HEK293 (cell line): Measurements from ENCODE around the gene EGFR.

ENCODE experiments used
- GLI4 ChIP-seq: fragments of 450-650 bp; formaldehyde crosslinking; IDR thresholded peaks from 2 replicates; pipeline ENCODE4 v1.5.1; 2016; ENCODE audit warnings: missing biosample characterization, missing genetic modification characterization
- KLF10 ChIP-seq: fragments of 450-650 bp; IDR thresholded peaks from 2 replicates; pipeline ENCODE4 v1.5.1; 2018; ENCODE audit warnings: missing biosample characterization, mild to moderate bottlenecking, missing genetic modification characterization
- REPIN1 ChIP-seq: fragments of 450-650 bp; formaldehyde crosslinking; IDR thresholded peaks from 2 replicates; pipeline ENCODE4 v1.5.1; 2017; ENCODE audit warnings: missing biosample characterization, missing genetic modification characterization, low read depth
- SCRT1 ChIP-seq: fragments of 450-650 bp; formaldehyde crosslinking; IDR thresholded peaks from 2 replicates; pipeline ENCODE4 v1.5.1; 2016; ENCODE audit warnings: missing biosample characterization, missing genetic modification characterization, borderline replicate concordance
- TRIM28 ChIP-seq: IDR thresholded peaks from 2 replicates; pipeline ENCODE4 v1.6.1; 2011; ENCODE audit warnings: low read length, control low read depth, borderline replicate concordance
- WT1 ChIP-seq: fragments of 450-650 bp; formaldehyde crosslinking; IDR thresholded peaks from 2 replicates; pipeline ENCODE4 v1.5.1; 2016; ENCODE audit warnings: missing biosample characterization, missing genetic modification characterization
- ZBTB1 ChIP-seq: fragments of 450-650 bp; formaldehyde crosslinking; IDR thresholded peaks from 2 replicates; pipeline ENCODE4 v1.5.1; 2016; ENCODE audit warnings: missing biosample characterization, missing genetic modification characterization
- ZFP69B ChIP-seq: fragments of 450-650 bp; formaldehyde crosslinking; IDR thresholded peaks from 2 replicates; pipeline ENCODE4 v1.5.1; 2016; ENCODE audit warnings: missing biosample characterization, missing genetic modification characterization
- ZNF155 ChIP-seq: fragments of 450-650 bp; formaldehyde crosslinking; IDR thresholded peaks from 2 replicates; pipeline ENCODE4 v1.5.1; 2016; ENCODE audit warnings: missing biosample characterization, missing genetic modification characterization
- ZNF214 ChIP-seq: fragments of 450-650 bp; formaldehyde crosslinking; IDR thresholded peaks from 2 replicates; pipeline ENCODE4 v1.5.1; 2017; ENCODE audit warnings: missing biosample characterization, mild to moderate bottlenecking, missing genetic modification characterization, borderline replicate concordance
- ZNF266 ChIP-seq: fragments of 450-650 bp; formaldehyde crosslinking; IDR thresholded peaks from 2 replicates; pipeline ENCODE4 v1.5.1; 2016; ENCODE audit warnings: missing biosample characterization, missing genetic modification characterization, low read depth
- ZNF302 ChIP-seq: fragments of 450-650 bp; formaldehyde crosslinking; IDR thresholded peaks from 2 replicates; pipeline ENCODE4 v1.5.1; 2016; ENCODE audit warnings: missing biosample characterization, missing genetic modification characterization, low read depth
- ZNF548 ChIP-seq: fragments of 450-650 bp; formaldehyde crosslinking; IDR thresholded peaks from 2 replicates; pipeline ENCODE4 v1.5.1; 2016; ENCODE audit warnings: missing biosample characterization, missing genetic modification characterization
- ZNF558 ChIP-seq: fragments of 450-650 bp; formaldehyde crosslinking; IDR thresholded peaks from 2 replicates; pipeline ENCODE4 v1.5.1; 2016; ENCODE audit warnings: missing biosample characterization, missing genetic modification characterization
- ZNF561 ChIP-seq: fragments of 450-650 bp; IDR thresholded peaks from 2 replicates; pipeline ENCODE4 v1.5.1; 2018; ENCODE audit warnings: missing biosample characterization, missing genetic modification characterization, borderline replicate concordance
- ZNF571 ChIP-seq: fragments of 450-650 bp; formaldehyde crosslinking; IDR thresholded peaks from 2 replicates; pipeline ENCODE4 v1.5.0; 2017; ENCODE audit warnings: missing biosample characterization, missing genetic modification characterization
- ZNF654 ChIP-seq: fragments of 450-650 bp; formaldehyde crosslinking; IDR thresholded peaks from 2 replicates; pipeline ENCODE4 v1.5.1; 2016; ENCODE audit warnings: low read depth, missing biosample characterization, missing genetic modification characterization
- ZNF677 ChIP-seq: fragments of 450-650 bp; IDR thresholded peaks from 2 replicates; pipeline ENCODE4 v1.5.0; 2018; ENCODE audit warnings: missing biosample characterization, mild to moderate bottlenecking, missing genetic modification characterization, moderate library complexity
- ZNF747 ChIP-seq: fragments of 450-650 bp; formaldehyde crosslinking; IDR thresholded peaks from 2 replicates; pipeline ENCODE4 v1.5.1; 2016; ENCODE audit warnings: missing biosample characterization, missing genetic modification characterization
- ZSCAN30 ChIP-seq: fragments of 450-650 bp; IDR thresholded peaks from 2 replicates; pipeline ENCODE4 v1.5.1; 2018; ENCODE audit warnings: missing biosample characterization, mild to moderate bottlenecking, missing genetic modification characterization, moderate library complexity
- TF ChIP-seq, protein P1 (sequence below): fragments of 450-650 bp; formaldehyde crosslinking; conservative IDR thresholded peaks from 2 replicates; pipeline ENCODE4 v1.5.1; 2016; ENCODE audit warnings: low read depth, missing biosample characterization, missing genetic modification characterization
- TF ChIP-seq, protein P2 (sequence below): fragments of 450-650 bp; formaldehyde crosslinking; IDR thresholded peaks from 2 replicates; pipeline ENCODE4 v1.5.1; 2016; ENCODE audit warnings: missing biosample characterization, missing genetic modification characterization, low read depth
- TF ChIP-seq, protein P3 (sequence below): fragments of 450-650 bp; formaldehyde crosslinking; IDR thresholded peaks from 2 replicates; pipeline ENCODE4 v1.5.1; 2016; ENCODE audit warnings: missing biosample characterization, missing genetic modification characterization
- TF ChIP-seq, protein P4 (sequence below): fragments of 450-650 bp; formaldehyde crosslinking; IDR thresholded peaks from 2 replicates; pipeline ENCODE4 v1.5.1; 2017; ENCODE audit warnings: missing biosample characterization, missing genetic modification characterization
- TF ChIP-seq, protein P5 (sequence below): fragments of 450-650 bp; formaldehyde crosslinking; IDR thresholded peaks from 2 replicates; pipeline ENCODE4 v1.5.1; 2016; ENCODE audit warnings: missing biosample characterization, missing genetic modification characterization

EGFR gene

DNA sequence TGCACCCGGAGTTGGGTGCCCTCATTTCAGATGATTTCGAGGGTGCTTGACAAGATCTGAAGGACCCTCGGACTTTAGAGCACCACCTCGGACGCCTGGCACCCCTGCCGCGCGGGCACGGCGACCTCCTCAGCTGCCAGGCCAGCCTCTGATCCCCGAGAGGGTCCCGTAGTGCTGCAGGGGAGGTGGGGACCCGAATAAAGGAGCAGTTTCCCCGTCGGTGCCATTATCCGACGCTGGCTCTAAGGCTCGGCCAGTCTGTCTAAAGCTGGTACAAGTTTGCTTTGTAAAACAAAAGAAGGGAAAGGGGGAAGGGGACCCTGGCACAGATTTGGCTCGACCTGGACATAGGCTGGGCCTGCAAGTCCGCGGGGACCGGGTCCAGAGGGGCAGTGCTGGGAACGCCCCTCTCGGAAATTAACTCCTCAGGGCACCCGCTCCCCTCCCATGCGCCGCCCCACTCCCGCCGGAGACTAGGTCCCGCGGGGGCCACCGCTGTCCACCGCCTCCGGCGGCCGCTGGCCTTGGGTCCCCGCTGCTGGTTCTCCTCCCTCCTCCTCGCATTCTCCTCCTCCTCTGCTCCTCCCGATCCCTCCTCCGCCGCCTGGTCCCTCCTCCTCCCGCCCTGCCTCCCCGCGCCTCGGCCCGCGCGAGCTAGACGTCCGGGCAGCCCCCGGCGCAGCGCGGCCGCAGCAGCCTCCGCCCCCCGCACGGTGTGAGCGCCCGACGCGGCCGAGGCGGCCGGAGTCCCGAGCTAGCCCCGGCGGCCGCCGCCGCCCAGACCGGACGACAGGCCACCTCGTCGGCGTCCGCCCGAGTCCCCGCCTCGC lies at the start of gene EGFR (continued):
- TF ChIP-seq, protein P1, sequence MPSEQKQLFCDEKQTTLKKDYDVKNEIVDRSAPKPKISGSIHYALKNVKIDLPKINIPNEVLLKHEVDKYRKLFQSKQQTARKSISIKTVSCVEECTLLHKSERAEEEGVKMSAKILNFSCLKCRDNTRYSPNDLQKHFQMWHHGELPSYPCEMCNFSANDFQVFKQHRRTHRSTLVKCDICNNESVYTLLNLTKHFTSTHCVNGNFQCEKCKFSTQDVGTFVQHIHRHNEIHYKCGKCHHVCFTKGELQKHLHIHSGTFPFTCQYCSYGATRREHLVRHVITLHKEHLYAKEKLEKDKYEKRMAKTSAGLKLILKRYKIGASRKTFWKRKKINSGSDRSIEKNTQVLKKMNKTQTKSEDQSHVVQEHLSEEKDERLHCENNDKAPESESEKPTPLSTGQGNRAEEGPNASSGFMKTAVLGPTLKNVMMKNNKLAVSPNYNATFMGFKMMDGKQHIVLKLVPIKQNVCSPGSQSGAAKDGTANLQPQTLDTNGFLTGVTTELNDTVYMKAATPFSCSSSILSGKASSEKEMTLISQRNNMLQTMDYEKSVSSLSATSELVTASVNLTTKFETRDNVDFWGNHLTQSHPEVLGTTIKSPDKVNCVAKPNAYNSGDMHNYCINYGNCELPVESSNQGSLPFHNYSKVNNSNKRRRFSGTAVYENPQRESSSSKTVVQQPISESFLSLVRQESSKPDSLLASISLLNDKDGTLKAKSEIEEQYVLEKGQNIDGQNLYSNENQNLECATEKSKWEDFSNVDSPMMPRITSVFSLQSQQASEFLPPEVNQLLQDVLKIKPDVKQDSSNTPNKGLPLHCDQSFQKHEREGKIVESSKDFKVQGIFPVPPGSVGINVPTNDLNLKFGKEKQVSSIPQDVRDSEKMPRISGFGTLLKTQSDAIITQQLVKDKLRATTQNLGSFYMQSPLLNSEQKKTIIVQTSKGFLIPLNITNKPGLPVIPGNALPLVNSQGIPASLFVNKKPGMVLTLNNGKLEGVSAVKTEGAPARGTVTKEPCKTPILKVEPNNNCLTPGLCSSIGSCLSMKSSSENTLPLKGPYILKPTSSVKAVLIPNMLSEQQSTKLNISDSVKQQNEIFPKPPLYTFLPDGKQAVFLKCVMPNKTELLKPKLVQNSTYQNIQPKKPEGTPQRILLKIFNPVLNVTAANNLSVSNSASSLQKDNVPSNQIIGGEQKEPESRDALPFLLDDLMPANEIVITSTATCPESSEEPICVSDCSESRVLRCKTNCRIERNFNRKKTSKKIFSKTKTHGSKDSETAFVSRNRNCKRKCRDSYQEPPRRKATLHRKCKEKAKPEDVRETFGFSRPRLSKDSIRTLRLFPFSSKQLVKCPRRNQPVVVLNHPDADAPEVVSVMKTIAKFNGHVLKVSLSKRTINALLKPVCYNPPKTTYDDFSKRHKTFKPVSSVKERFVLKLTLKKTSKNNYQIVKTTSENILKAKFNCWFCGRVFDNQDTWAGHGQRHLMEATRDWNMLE (tag by site-specific recombination) = no peak
- no peak for TF ChIP-seq ZFP69B (tag by site-specific recombination)
- no peak for TF ChIP-seq ZNF558 (tag by site-specific recombination)
- no peak for TF ChIP-seq ZBTB1
- no peak for TF ChIP-seq ZNF548 (tag by site-specific recombination)
- no peak for TF ChIP-seq ZNF155 (tag by site-specific recombination)
- TF ChIP-seq ZSCAN30 = no peak
- no peak for TF ChIP-seq ZNF571 (tag by site-specific recombination)
- TF ChIP-seq SCRT1 (tag by site-specific recombination) = no peak
- TF ChIP-seq TRIM28 = no peak
- TF ChIP-seq, protein P2, sequence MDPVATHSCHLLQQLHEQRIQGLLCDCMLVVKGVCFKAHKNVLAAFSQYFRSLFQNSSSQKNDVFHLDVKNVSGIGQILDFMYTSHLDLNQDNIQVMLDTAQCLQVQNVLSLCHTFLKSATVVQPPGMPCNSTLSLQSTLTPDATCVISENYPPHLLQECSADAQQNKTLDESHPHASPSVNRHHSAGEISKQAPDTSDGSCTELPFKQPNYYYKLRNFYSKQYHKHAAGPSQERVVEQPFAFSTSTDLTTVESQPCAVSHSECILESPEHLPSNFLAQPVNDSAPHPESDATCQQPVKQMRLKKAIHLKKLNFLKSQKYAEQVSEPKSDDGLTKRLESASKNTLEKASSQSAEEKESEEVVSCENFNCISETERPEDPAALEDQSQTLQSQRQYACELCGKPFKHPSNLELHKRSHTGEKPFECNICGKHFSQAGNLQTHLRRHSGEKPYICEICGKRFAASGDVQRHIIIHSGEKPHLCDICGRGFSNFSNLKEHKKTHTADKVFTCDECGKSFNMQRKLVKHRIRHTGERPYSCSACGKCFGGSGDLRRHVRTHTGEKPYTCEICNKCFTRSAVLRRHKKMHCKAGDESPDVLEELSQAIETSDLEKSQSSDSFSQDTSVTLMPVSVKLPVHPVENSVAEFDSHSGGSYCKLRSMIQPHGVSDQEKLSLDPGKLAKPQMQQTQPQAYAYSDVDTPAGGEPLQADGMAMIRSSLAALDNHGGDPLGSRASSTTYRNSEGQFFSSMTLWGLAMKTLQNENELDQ (tag by site-specific recombination) = no peak
- no peak for TF ChIP-seq KLF10 (tag by site-specific recombination)
- TF ChIP-seq ZNF266 (tag by site-specific recombination) = no peak
- no peak for TF ChIP-seq GLI4
- TF ChIP-seq, protein P3, sequence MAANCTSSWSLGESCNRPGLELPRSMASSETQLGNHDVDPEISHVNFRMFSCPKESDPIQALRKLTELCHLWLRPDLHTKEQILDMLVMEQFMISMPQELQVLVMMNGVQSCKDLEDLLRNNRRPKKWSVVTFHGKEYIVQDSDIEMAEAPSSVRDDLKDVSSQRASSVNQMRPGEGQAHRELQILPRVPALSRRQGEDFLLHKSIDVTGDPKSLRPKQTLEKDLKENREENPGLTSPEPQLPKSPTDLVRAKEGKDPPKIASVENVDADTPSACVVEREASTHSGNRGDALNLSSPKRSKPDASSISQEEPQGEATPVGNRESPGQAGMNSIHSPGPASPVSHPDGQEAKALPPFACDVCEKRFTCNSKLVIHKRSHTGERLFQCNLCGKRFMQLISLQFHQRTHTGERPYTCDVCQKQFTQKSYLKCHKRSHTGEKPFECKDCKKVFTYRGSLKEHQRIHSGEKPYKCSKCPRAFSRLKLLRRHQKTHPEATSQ = no peak
- TF ChIP-seq ZNF214 (tag by site-specific recombination) = no peak
- no peak for TF ChIP-seq ZNF302 (tag by site-specific recombination)
- no peak for TF ChIP-seq ZNF747 (tag by site-specific recombination)
- TF ChIP-seq REPIN1 (tag by site-specific recombination) = no peak
- TF ChIP-seq ZNF654 = no peak
- no peak for TF ChIP-seq ZNF561 (tag by site-specific recombination)
- TF ChIP-seq, protein P4, sequence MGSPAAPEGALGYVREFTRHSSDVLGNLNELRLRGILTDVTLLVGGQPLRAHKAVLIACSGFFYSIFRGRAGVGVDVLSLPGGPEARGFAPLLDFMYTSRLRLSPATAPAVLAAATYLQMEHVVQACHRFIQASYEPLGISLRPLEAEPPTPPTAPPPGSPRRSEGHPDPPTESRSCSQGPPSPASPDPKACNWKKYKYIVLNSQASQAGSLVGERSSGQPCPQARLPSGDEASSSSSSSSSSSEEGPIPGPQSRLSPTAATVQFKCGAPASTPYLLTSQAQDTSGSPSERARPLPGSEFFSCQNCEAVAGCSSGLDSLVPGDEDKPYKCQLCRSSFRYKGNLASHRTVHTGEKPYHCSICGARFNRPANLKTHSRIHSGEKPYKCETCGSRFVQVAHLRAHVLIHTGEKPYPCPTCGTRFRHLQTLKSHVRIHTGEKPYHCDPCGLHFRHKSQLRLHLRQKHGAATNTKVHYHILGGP (tag by site-specific recombination) = no peak
- TF ChIP-seq, protein P5, sequence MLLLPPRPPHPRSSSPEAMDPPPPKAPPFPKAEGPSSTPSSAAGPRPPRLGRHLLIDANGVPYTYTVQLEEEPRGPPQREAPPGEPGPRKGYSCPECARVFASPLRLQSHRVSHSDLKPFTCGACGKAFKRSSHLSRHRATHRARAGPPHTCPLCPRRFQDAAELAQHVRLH = no peak
- TF ChIP-seq ZNF677 (tag by site-specific recombination) = no peak
- peak; percentile 66 for TF ChIP-seq WT1
